ENCODE data around the gene PMM2.

- TF ChIP-seq POLR2AphosphoS5 (IDR thresholded peaks at IDR 0.05; ENCODE audit: insufficient read depth, low read depth, low read length) (peak; percentile 38), FOS (IDR thresholded peaks at IDR 0.05; ENCODE audit: borderline replicate concordance, insufficient read depth, low read length) (no peak)
- TF ChIP-seq, protein P1, sequence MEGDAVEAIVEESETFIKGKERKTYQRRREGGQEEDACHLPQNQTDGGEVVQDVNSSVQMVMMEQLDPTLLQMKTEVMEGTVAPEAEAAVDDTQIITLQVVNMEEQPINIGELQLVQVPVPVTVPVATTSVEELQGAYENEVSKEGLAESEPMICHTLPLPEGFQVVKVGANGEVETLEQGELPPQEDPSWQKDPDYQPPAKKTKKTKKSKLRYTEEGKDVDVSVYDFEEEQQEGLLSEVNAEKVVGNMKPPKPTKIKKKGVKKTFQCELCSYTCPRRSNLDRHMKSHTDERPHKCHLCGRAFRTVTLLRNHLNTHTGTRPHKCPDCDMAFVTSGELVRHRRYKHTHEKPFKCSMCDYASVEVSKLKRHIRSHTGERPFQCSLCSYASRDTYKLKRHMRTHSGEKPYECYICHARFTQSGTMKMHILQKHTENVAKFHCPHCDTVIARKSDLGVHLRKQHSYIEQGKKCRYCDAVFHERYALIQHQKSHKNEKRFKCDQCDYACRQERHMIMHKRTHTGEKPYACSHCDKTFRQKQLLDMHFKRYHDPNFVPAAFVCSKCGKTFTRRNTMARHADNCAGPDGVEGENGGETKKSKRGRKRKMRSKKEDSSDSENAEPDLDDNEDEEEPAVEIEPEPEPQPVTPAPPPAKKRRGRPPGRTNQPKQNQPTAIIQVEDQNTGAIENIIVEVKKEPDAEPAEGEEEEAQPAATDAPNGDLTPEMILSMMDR (IDR thresholded peaks at IDR 0.05; ENCODE audit: extremely low read depth in 1 of 2, insufficient read depth in 1 of 2, low read depth in 1 of 2, low read length in 2 of 2), result no peak
These were observed 64.9 kb downstream of the PMM2 start for GRCh38 chr16:8862309-8863130.
